Glutamatergic neuron (in vitro differentiated cells): Measurements from ENCODE around the gene NCAM1. TPM values are rescaled to one million over a fixed set of nuclear protein-coding genes. Genes with fewer than 3 reads are reported as not detected.

Experiments used
- DNase-seq: peaks from one replicate; pipeline ENCODE4 v3.0.0; 2022
- H3K27ac Mint-ChIP-seq: one replicate; pipeline ENCODE4 v1.8.0; 2020; ENCODE audit warnings: mild to moderate bottlenecking, mixed read lengths, inconsistent platforms; ENCODE audit not compliant: unreplicated experiment
- H3K27me3 Mint-ChIP-seq: one replicate; pipeline ENCODE4 v1.8.0; 2020; ENCODE audit warnings: mild to moderate bottlenecking, moderate library complexity, mixed read lengths, inconsistent platforms; ENCODE audit not compliant: unreplicated experiment
- H3K36me3 Mint-ChIP-seq: one replicate; pipeline ENCODE4 v1.8.0; 2020; ENCODE audit warnings: mild to moderate bottlenecking, mixed read lengths, inconsistent platforms; ENCODE audit not compliant: unreplicated experiment
- H3K4me1 Mint-ChIP-seq: one replicate; pipeline ENCODE4 v1.8.0; 2020; ENCODE audit warnings: mild to moderate bottlenecking, low read depth, mixed read lengths, inconsistent platforms; ENCODE audit not compliant: unreplicated experiment
- H3K4me3 Mint-ChIP-seq: one replicate; pipeline ENCODE4 v1.8.0; 2020; ENCODE audit warnings: mild to moderate bottlenecking, mixed read lengths, inconsistent platforms; ENCODE audit not compliant: unreplicated experiment
- H3K9me3 Mint-ChIP-seq: one replicate; pipeline ENCODE4 v1.8.0; 2020; ENCODE audit warnings: mild to moderate bottlenecking, moderate library complexity, mixed read lengths, inconsistent platforms; ENCODE audit not compliant: unreplicated experiment
- total RNA-seq: library from RNA; stranded (reverse); fragmentation: NEBNext Ultra II Directional; extraction: Animal tissue kit (Norgen Biotek cat#: 25700); gene quantifications from one replicate; pipeline ENCODE4 v1.2.1, GENCODE V29; 2021; ENCODE audit not compliant: unreplicated experiment
- TF ChIP-seq, protein P1 (sequence below): fragments of 200-600 bp; sonication (generic); IDR thresholded peaks from one replicate; pipeline ENCODE4 v1.5.0; 2021; ENCODE audit not compliant: partially characterized antibody, unreplicated experiment

Gene NCAM1
- total RNA-seq, 1 donor from 2014 or later, result 819 TPM

DNA sequence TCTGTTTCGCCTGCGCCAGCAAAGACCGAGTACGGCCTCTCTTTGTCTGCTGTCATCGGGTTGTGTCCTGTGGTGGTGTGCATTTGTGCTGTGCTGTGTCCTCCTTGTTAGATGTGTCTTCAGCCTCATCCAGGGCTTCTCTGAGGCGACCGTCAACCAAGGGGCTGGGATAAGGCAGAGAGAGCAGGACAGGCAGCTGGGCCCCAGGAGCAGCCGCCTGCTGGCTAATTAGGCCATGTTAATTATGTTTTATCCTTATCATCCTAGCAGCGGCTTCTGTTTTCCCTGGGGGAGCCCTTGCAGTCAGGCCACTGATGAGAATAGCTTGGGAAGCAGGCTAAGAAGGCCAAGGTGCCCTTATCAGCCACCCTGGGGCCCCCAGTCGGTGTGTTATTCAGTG is 312.5 kb downstream of the NCAM1 start:
- H3K36me3 Mint-ChIP-seq, result peaks cover 12% of the 10 kb centered on the region
- DNase-seq, result peak; percentile 69
- H3K9me3 Mint-ChIP-seq, result peaks cover 20% of the 10 kb centered on the region
- H3K4me1 Mint-ChIP-seq, result peaks cover 27% of the 10 kb centered on the region
- peaks cover 22% of the 10 kb centered on the region for H3K27me3 Mint-ChIP-seq
- TF ChIP-seq, protein P1, sequence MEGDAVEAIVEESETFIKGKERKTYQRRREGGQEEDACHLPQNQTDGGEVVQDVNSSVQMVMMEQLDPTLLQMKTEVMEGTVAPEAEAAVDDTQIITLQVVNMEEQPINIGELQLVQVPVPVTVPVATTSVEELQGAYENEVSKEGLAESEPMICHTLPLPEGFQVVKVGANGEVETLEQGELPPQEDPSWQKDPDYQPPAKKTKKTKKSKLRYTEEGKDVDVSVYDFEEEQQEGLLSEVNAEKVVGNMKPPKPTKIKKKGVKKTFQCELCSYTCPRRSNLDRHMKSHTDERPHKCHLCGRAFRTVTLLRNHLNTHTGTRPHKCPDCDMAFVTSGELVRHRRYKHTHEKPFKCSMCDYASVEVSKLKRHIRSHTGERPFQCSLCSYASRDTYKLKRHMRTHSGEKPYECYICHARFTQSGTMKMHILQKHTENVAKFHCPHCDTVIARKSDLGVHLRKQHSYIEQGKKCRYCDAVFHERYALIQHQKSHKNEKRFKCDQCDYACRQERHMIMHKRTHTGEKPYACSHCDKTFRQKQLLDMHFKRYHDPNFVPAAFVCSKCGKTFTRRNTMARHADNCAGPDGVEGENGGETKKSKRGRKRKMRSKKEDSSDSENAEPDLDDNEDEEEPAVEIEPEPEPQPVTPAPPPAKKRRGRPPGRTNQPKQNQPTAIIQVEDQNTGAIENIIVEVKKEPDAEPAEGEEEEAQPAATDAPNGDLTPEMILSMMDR, result no peak
- peak overlapping the region; percentile 52 for H3K4me3 Mint-ChIP-seq
- H3K27ac Mint-ChIP-seq, result peak overlapping the region; percentile 90

DNA sequence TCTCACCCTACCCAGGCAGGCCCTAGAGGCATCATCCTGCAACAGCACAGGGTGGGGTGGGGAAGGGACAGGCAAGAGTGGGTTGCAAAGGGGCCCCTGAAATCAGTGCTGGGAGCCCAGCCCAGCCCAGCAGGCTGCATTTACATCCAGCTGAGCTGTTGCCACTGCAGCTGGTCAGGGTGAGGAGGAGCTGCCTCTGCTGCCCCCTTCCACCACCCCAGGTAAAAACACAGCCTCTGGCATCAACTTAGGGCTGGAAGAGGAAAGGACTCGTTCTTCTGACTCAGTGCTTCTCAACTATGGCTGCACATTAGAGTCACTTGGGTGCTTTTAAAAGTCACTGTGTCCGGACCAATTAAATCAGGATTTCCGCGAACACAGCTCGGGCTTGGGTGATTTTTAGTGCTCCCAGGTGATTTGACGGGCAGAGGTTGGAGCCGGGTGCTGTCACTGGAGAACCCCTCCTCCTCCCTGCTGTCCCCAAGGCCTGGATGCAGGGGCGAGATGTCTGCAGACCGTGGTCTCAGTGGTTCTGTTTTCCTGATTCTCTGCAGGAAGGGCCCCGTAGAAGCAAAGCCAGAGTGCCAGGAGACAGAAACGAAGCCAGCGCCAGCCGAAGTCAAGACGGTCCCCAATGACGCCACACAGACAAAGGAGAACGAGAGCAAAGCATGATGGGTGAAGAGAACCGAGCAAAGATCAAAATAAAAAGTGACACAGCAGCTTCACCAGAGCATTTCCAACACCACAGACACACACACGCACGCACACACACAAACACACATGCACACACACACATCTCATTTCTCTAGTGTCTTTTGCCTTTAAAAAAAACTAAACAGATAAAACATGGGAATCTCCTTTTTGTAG is 313.7 kb downstream of the NCAM1 start:
- H3K4me1 Mint-ChIP-seq, result peaks cover 26% of the 10 kb centered on the region
- TF ChIP-seq, protein P1, result peak; percentile 6
- H3K36me3 Mint-ChIP-seq, result peaks cover 17% of the 10 kb centered on the region
- H3K9me3 Mint-ChIP-seq, result peaks cover 16% of the 10 kb centered on the region
- no peak overlapping the region for H3K4me3 Mint-ChIP-seq
- peak overlapping the region; percentile 52 for H3K27ac Mint-ChIP-seq
- no peak for DNase-seq
- peaks cover 19% of the 10 kb centered on the region for H3K27me3 Mint-ChIP-seq

DNA sequence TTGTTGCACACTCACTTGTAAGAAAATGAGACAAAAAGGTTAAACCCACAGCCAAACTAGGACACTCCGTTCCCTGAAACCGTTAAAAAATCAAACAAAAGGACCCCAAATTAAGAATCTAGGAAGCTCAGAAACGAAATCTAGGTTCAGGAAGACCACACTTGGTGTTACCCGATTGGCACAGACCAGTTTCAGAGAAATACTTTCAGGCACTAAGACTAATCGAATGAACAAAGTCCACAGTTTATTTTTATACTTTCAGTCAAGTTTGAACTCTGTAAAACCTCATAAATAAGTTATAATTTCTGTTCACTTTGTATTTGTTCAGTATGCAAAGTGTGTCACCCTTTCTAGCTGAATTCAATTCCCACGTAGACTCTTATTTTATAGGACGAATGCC is 314.4 kb downstream of the NCAM1 start:
- no peak for DNase-seq
- Mint-ChIP-seq H3K36me3 (peaks cover 11% of the 10 kb centered on the region), H3K9me3 (peaks cover 12% of the 10 kb centered on the region), H3K4me3 (no peak overlapping the region), H3K27ac (no peak overlapping the region), H3K4me1 (peaks cover 26% of the 10 kb centered on the region), H3K27me3 (peaks cover 15% of the 10 kb centered on the region)
- TF ChIP-seq, protein P1, result no peak

DNA sequence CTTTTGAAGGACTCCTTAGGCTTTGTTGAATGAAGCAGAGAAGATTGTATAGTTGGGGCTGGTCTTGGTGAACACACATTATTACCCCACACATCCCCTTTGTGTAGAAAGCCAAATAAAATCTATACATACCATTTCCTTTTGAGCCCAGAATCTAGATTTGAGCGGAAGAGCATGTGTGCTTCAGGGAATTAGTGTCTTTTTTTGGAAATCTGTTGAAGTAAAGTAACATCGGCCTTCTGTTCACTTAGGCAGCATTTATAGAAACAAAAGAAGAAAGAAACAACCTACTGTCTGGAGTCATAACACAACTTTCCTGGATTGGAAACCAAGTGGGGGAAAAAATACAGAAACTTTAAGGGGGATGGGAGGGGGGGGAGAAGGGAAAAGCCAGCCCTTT is 315.2 kb downstream of the NCAM1 start:
- peaks cover 6% of the 10 kb centered on the region for H3K36me3 Mint-ChIP-seq
- H3K4me1 Mint-ChIP-seq, result peaks cover 26% of the 10 kb centered on the region
- peaks cover 12% of the 10 kb centered on the region for H3K9me3 Mint-ChIP-seq
- H3K27ac Mint-ChIP-seq, result no peak overlapping the region
- H3K4me3 Mint-ChIP-seq, result no peak overlapping the region
- no peak for DNase-seq
- TF ChIP-seq, protein P1, result no peak
- peaks cover 11% of the 10 kb centered on the region for H3K27me3 Mint-ChIP-seq

DNA sequence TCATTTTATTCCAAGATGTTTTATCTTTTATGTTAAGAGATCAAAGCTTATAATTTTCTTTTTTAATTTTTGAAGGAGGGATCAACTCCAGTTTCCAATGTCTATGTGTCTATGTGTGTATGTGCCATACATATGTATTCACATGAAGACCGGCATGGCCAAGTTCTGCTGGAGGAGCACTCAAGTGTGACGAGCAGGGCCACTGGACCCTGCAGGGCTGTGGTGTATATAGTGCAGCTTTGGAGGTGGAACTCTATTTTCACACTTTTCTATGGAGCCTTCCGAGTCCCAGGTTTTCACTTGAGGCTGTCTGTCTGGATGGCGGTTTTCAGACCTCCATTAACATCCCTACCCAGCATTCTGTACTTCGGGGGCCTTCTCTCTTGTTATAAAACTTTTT is 316.7 kb downstream of the NCAM1 start:
- H3K27me3 Mint-ChIP-seq, result peaks cover 7% of the 10 kb centered on the region
- no peak overlapping the region for H3K27ac Mint-ChIP-seq
- TF ChIP-seq, protein P1, result no peak
- no peak overlapping the region for H3K4me3 Mint-ChIP-seq
- peaks cover 17% of the 10 kb centered on the region for H3K4me1 Mint-ChIP-seq
- DNase-seq, result no peak
- H3K36me3 Mint-ChIP-seq, result peaks cover 5% of the 10 kb centered on the region
- H3K9me3 Mint-ChIP-seq, result peaks cover 8% of the 10 kb centered on the region
